ENCODE results near the gene BID. TPM values are rescaled to one million over a fixed set of nuclear protein-coding genes. Genes with fewer than 3 reads are reported as not detected.

BID gene
- total RNA-seq, 1 experiment from 2014 or later, result 25.0 TPM

DNA sequence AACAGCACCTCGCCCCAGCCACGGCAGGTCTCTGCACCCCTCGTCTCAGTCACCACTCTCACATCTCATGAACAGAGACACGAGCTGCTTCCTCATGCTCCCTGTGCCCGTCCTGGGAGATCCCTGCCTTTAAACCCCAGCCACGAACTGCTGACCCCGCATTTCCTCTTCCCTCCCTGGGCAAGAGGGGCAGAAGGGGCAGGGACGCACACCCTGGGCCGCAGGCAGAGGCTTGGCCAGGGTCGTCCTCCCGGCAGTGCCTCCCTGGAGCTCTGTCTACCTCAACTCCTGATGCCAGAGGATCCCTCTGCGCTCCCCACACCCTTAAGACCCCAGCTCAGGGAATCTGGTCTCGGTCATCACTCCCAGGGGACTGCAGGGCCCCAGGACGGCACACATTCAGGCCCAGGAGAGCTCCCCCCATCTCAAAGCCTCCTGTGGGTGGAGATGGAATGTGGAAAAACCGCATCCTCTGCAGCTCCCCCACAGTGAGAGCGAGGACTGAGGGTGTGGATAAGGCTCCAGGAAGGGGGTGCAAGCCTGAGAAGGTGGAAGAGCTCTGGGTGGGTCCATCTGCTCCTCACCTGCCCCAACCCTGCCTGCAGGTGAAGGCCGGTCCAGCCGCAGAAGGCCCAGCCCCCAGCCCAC, 1.2 kb downstream of the BID start:
- CTCF ChIA-PET, result interaction anchor here (0.8 to 1.3 kb wide), 4 partner anchors 29 to 214 kb away, joined by 3 to 6 read pairs (median 4); no protein-coding TSS in a partner anchor
- no peak overlapping the region for H3K27ac Mint-ChIP-seq (ENCODE audit: low read depth, unreplicated experiment)

GRCh38 chr22:17772249-17772957, 1.9 kb downstream of the BID start:
- H3K4me1 Mint-ChIP-seq (ENCODE audit: insufficient read depth, unreplicated experiment), result peaks cover 11% of the 10 kb centered on the region
- intact Hi-C loops (cut with micrococcal nuclease), result no loop called here
- H3K36me3 Mint-ChIP-seq (ENCODE audit: insufficient read depth, unreplicated experiment), result no peaks in the 10 kb centered on the region
- ChIA-PET POLR2A (interaction anchor here (0.6 to 3.3 kb wide), 2 partner anchors 14 to 24 kb away, joined by 3 to 14 read pairs; no protein-coding TSS in a partner anchor), CTCF (interaction anchor here (0.8 to 1.3 kb wide), 4 partner anchors 28 to 214 kb away, joined by 3 to 6 read pairs (median 4); no protein-coding TSS in a partner anchor)
- H3K4me3 Mint-ChIP-seq (ENCODE audit: unreplicated experiment), result peak overlapping the region; percentile 71
- H3K27ac Mint-ChIP-seq (ENCODE audit: low read depth, unreplicated experiment), result no peak overlapping the region
- H3K27me3 Mint-ChIP-seq (ENCODE audit: insufficient read depth, unreplicated experiment), result no peaks in the 10 kb centered on the region
- BruUV-seq (replicated peaks), result no TSS peak
- peak; percentile 63 for DNase-seq (ENCODE audit: unreplicated experiment)
- no peaks in the 10 kb centered on the region for H3K9me3 Mint-ChIP-seq (ENCODE audit: unreplicated experiment)
- TF ChIP-seq, protein P1, sequence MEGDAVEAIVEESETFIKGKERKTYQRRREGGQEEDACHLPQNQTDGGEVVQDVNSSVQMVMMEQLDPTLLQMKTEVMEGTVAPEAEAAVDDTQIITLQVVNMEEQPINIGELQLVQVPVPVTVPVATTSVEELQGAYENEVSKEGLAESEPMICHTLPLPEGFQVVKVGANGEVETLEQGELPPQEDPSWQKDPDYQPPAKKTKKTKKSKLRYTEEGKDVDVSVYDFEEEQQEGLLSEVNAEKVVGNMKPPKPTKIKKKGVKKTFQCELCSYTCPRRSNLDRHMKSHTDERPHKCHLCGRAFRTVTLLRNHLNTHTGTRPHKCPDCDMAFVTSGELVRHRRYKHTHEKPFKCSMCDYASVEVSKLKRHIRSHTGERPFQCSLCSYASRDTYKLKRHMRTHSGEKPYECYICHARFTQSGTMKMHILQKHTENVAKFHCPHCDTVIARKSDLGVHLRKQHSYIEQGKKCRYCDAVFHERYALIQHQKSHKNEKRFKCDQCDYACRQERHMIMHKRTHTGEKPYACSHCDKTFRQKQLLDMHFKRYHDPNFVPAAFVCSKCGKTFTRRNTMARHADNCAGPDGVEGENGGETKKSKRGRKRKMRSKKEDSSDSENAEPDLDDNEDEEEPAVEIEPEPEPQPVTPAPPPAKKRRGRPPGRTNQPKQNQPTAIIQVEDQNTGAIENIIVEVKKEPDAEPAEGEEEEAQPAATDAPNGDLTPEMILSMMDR (IDR thresholded peaks at IDR 0.05; ENCODE audit: unreplicated experiment), result no peak

More for the DNA sequence above, 1.2 kb downstream of the BID start:
- Mint-ChIP-seq H3K9me3 (ENCODE audit: unreplicated experiment) (no peaks in the 10 kb centered on the region), H3K27me3 (ENCODE audit: insufficient read depth, unreplicated experiment) (no peaks in the 10 kb centered on the region), H3K4me3 (ENCODE audit: unreplicated experiment) (peak overlapping the region; percentile 71), H3K36me3 (ENCODE audit: insufficient read depth, unreplicated experiment) (no peaks in the 10 kb centered on the region), H3K4me1 (ENCODE audit: insufficient read depth, unreplicated experiment) (peaks cover 11% of the 10 kb centered on the region)
- intact Hi-C loops (cut with micrococcal nuclease), result no loop called here
- no TSS peak for BruUV-seq (replicated peaks)
- DNase-seq (ENCODE audit: unreplicated experiment), result peak; percentile 27
- TF ChIP-seq, protein P1 (IDR thresholded peaks at IDR 0.05; ENCODE audit: unreplicated experiment), result no peak
- POLR2A ChIA-PET, result interaction anchor here (0.6 to 3.3 kb wide), 2 partner anchors 13 to 24 kb away, joined by 3 to 14 read pairs; no protein-coding TSS in a partner anchor

DNA sequence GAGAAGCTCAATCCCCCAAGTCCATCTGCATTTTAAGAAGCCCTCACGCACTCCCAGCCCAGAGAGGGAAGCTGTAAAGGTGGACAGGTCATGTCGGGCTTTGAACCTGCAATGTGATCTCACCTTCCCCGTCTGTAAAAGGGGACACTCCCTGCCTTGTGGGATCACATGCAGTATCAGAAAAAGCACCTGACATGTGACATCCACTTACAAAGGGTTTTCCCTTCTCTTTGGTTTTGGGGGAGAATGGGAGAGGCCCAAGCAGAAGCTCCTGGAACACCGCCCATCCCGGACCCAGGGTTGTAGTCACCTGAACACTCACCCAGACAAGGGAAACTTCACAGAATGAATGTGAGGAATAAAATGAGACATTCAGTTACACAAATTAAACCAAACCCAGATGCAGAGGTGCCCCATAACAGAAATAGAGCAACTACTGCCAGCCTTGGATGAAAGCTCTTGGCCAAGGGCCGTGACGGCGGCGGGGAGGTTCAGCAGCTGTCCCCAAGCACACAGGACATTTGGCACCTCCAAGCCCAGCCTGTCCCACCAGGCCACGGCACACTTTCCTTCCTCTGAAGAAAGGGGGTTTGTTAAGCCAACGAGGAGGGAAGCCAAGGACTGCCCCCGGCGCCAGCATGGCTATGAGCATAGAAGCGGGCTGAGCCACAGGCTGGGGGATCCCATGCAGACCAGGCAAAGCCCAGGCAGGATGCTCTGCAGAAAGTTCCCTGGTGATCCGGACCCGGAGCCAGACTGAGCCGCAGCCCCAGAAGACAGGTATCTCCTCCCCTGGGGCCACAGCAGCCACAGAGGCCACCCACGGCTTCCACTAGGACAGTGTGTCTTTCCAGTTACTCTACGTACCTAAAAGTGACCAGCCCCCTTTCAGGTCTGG, 3.8 kb downstream of the BID start:
- H3K27me3 Mint-ChIP-seq (ENCODE audit: insufficient read depth, unreplicated experiment), result no peaks in the 10 kb centered on the region
- H3K4me3 Mint-ChIP-seq (ENCODE audit: unreplicated experiment), result no peak overlapping the region
- BruUV-seq (replicated peaks), result no TSS peak
- intact Hi-C loops (cut with micrococcal nuclease), result no loop called here
- no peak for DNase-seq (ENCODE audit: unreplicated experiment)
- ChIA-PET CTCF (interaction anchor here (1.0 to 1.3 kb wide), 2 partner anchors 11 to 28 kb away, joined by 3 to 7 read pairs; no protein-coding TSS in a partner anchor), POLR2A (no interaction called here)
- H3K9me3 Mint-ChIP-seq (ENCODE audit: unreplicated experiment), result no peaks in the 10 kb centered on the region
- no peak overlapping the region for H3K27ac Mint-ChIP-seq (ENCODE audit: low read depth, unreplicated experiment)
- TF ChIP-seq, protein P1 (IDR thresholded peaks at IDR 0.05; ENCODE audit: unreplicated experiment), result no peak
- no peaks in the 10 kb centered on the region for H3K36me3 Mint-ChIP-seq (ENCODE audit: insufficient read depth, unreplicated experiment)
- H3K4me1 Mint-ChIP-seq (ENCODE audit: insufficient read depth, unreplicated experiment), result peaks cover 11% of the 10 kb centered on the region
